GM12891 (cell line): ENCODE results near the gene GLB1L3.

Experiments used
- POLR2A ChIP-seq: IDR thresholded peaks from 2 replicates; pipeline ENCODE4 v1.6.1; 2011; ENCODE audit warnings: low read depth, low read length, control low read depth
- POLR2AphosphoS5 ChIP-seq: IDR thresholded peaks from 2 replicates; pipeline ENCODE4 v1.6.1; 2011; ENCODE audit warnings: low read depth, low read length, control low read depth
- SPI1 ChIP-seq: IDR thresholded peaks from 2 replicates; pipeline ENCODE4 v1.6.1; 2011; ENCODE audit warnings: low read depth, low read length, control low read depth
- TAF1 ChIP-seq: IDR thresholded peaks from 2 replicates; pipeline ENCODE4 v1.6.1; 2011; ENCODE audit warnings: low read depth, low read length, control low read depth

- no peak for TF ChIP-seq POLR2A
- no peak for TF ChIP-seq TAF1
- no peak for TF ChIP-seq SPI1
- TF ChIP-seq POLR2AphosphoS5: no peak
Observed at GRCh38 chr11:134360050-134360835, 84.1 kb downstream of the GLB1L3 start.
